Activated T-cell treated with anti-CD3 and anti-CD28 coated beads for 48 hours (primary cell): ENCODE data around the gene FN3K.

ENCODE experiments used
- DNase-seq: peaks from one replicate; pipeline ENCODE4 v3.0.0-alpha.2; 2020; ENCODE audit warnings: low read depth

FN3K gene

GRCh38 chr17:82734987-82735866, at the start of gene FN3K:
FN3K (plus strand) TSS chr17:82735615; CDS start chr17:82735637, 22 bp downstream.
- DNase-seq = peak; percentile 24

- DNase-seq = no peak
These were observed 48.8 kb upstream of the FN3K start for GRCh38 chr17:82686366-82687324.

GRCh38 chr17:82687375-82687861, 48.0 kb upstream of the FN3K start:
- DNase-seq = no peak

- DNase-seq = no peak
These were observed 47.5 kb upstream of the FN3K start for GRCh38 chr17:82687871-82688270.

- no peak for DNase-seq
These were observed 46.3 kb upstream of the FN3K start for GRCh38 chr17:82689077-82689476.

- no peak for DNase-seq
These were observed 44.5 kb upstream of the FN3K start for GRCh38 chr17:82690786-82691489.

GRCh38 chr17:82691714-82692113, 43.7 kb upstream of the FN3K start:
- DNase-seq = no peak

- DNase-seq = no peak
These were observed 43.1 kb upstream of the FN3K start for GRCh38 chr17:82692268-82692667.

- no peak for DNase-seq
These were observed 42.1 kb upstream of the FN3K start for GRCh38 chr17:82693168-82693867.

- no peak for DNase-seq
These were observed 40.8 kb upstream of the FN3K start for GRCh38 chr17:82694647-82695046.

GRCh38 chr17:82696259-82696658, 39.2 kb upstream of the FN3K start:
- no peak for DNase-seq

- DNase-seq = no peak
These were observed 38.3 kb upstream of the FN3K start for GRCh38 chr17:82696916-82697807.

- no peak for DNase-seq
These were observed 37.7 kb upstream of the FN3K start for GRCh38 chr17:82697808-82698064.

GRCh38 chr17:82698065-82698973, 37.1 kb upstream of the FN3K start, which contains the start of gene RAB40B:
RAB40B (minus strand) TSS chr17:82698698; CDS start chr17:82698596, 102 bp downstream.
- peak; percentile 98 for DNase-seq

- DNase-seq = no peak
These were observed 36.4 kb upstream of the FN3K start for GRCh38 chr17:82698974-82699442.

GRCh38 chr17:82699551-82699950, 35.9 kb upstream of the FN3K start:
- no peak for DNase-seq

GRCh38 chr17:82702231-82702927, 33.0 kb upstream of the FN3K start:
- DNase-seq = no peak

- DNase-seq = no peak
These were observed 32.2 kb upstream of the FN3K start for GRCh38 chr17:82703036-82703745.
